IPS DF 19.7 (cell line): Measurements from ENCODE around the gene CLDN22.

Source experiments
- DNase-seq: peaks from one replicate; pipeline ENCODE4 v3.0.0-alpha.2; 2013; ENCODE audit warnings: low read depth, low spot score

CLDN22 gene

GRCh38 chr4:183284258-183284785 is 35.8 kb downstream of the CLDN22 start:
- DNase-seq = no peak

- no peak for DNase-seq
Observed at GRCh38 chr4:183276106-183276505, 44.0 kb downstream of the CLDN22 start.

GRCh38 chr4:183272384-183272783 is 47.7 kb downstream of the CLDN22 start:
- no peak for DNase-seq

DNA sequence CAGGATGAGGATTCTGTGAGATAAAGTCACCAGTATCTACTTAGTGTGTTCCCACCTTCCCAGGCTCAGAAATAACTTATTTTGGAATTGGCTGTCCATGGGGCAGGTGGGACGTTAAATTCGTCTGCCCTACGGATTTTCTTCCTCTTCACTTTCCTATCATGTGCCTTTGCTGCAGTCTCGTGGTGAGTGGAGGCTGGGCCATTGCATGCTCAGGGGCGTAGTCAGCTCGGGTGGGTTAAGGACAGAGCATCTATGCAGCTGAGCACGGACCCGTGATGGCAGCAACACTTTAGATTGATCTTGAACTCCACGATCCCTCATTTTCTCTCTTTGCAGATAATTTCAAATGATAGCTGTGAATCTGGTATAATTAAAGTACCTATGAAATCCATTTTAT is 51.5 kb downstream of the CLDN22 start:
- no peak for DNase-seq
